Right lobe of liver (tissue), 6 donors: Measurements from ENCODE around the gene METTL26. TPM values are rescaled to one million over a fixed set of nuclear protein-coding genes. Genes with fewer than 3 reads are reported as not detected.

Source experiments
- ATAC-seq, 4 donors: fragments of 200-7000 bp; cut with Tn5 transposase; one replicate each; pipeline ENCODE4 v1.9.1; 2020; ENCODE audit warnings: mild to moderate bottlenecking in 4 of 4, moderate library complexity in 4 of 4
- DNase-seq, 3 donors: peaks; one replicate each; pipeline ENCODE4 v3.0.0-alpha.2; 2020
- H3K27ac ChIP-seq, 3 donors: fragments of 200-600 bp; one replicate each; pipeline ENCODE4 v1.8.0; 2022
- H3K27me3 ChIP-seq, 2 donors: fragments of 200-600 bp; one replicate each; pipeline ENCODE4 v1.8.0; 2022
- H3K36me3 ChIP-seq, 4 donors: fragments of 200-600 bp; sonication (generic) in 1 of 4; one replicate each; pipeline versions ENCODE4 v1.5.1 to v1.8.0; 2017 to 2022; ENCODE audit warnings: control low read depth in 1 of 4
- H3K4me1 ChIP-seq, 4 donors: fragments of 200-600 bp; sonication (generic) in 1 of 4; one replicate each; pipeline versions ENCODE4 v1.5.1 to v1.8.0; 2017 to 2022; ENCODE audit warnings: control low read depth in 1 of 4
- H3K4me3 ChIP-seq, 3 donors: fragments of 200-600 bp; one replicate each; pipeline ENCODE4 v1.8.0; 2022
- H3K9me3 ChIP-seq, 4 donors: fragments of 200-600 bp; sonication (generic) in 1 of 4; one replicate each; pipeline versions ENCODE4 v1.5.1 to v1.8.0; 2017 to 2022; ENCODE audit warnings: control low read depth in 1 of 4
- POLR2A ChIP-seq: fragments of 450-650 bp; IDR thresholded peaks from one replicate; pipeline ENCODE4 v1.6.1; 2017; ENCODE audit warnings: antibody characterized with exemption, mild to moderate bottlenecking
- WGBS: methylation state at CpG from one replicate; pipeline ENCODE4 v1.1.6; 2018; ENCODE audit warnings: low coverage, low lambda C conversion rate; ENCODE audit not compliant: insufficient coverage; ENCODE audit errors: missing lambda C conversion rate; 5-methylcytosine and 5-hydroxymethylcytosine counted together
- intact Hi-C, 2 donors: fragments of 100-400 bp; cut with DNase I; formaldehyde crosslinking; loops; one replicate each; pipeline versions ENCODE4 v1.11.2 to v1.14.1; 2022
- total RNA-seq, 6 experiments: library from RNA; depleted of rRNA in 2 of 6; stranded (reverse); fragments of >200 nt in 2 of 6; fragmentation: NEBNext Ultra II Directional in 3 of 6; extraction: Animal tissue kit (Norgen Biotek cat#: 25700) in 3 of 6; gene quantifications; one replicate each; pipeline versions ENCODE4 v1.1.0 to v1.2.4, GENCODE V29; 2016 to 2023
- TF ChIP-seq, protein P1 (sequence below), 4 donors: fragments of 200-600 bp in 3 of 4; fragments of 450-650 bp in 1 of 4; IDR thresholded peaks; one replicate each; pipeline versions ENCODE4 v1.5.1 to v1.8.0; 2016 to 2022; ENCODE audit warnings: antibody characterized with exemption in 4 of 4, mild to moderate bottlenecking in 2 of 4
- donor health status: DM: no; HTN: yes; CAD: no.
- donor health status: DM: no; HTN: no; CAD: no.
- donor health status: DM: no; HTN: no; CAD: no.
- donor health status: DM: no; HTN: yes; CAD: no.
- donor health status: DM: no; HTN: yes; CAD: no.

The METTL26 gene
- total RNA-seq, 6 experiments from 2014 or later: 22.7 to 126 (median 32.6) TPM

DNA sequence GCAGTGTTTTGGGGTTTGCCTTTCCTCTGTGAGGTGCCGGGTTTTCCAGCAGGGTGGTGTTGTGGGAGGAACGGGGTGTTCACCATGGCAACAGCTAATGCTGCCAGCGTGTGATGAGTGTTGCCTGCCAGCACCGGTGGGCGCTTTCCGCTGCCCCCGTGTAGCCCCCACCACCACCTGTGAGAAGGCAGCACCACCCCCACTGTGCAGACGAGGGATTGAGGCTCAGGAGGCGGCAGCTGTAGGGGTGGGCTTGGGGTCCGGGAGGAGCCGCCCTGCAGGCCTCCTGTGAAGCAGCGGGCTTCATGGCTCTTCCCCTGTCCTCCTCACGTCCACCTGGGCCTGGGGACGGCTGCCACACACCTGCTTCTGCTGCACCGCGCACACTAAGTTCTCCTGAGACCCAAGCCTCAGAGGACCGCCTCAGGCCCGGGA is 41.0 kb downstream of the METTL26 start:
- TF ChIP-seq POLR2A: no peak
- TF ChIP-seq, protein P1, sequence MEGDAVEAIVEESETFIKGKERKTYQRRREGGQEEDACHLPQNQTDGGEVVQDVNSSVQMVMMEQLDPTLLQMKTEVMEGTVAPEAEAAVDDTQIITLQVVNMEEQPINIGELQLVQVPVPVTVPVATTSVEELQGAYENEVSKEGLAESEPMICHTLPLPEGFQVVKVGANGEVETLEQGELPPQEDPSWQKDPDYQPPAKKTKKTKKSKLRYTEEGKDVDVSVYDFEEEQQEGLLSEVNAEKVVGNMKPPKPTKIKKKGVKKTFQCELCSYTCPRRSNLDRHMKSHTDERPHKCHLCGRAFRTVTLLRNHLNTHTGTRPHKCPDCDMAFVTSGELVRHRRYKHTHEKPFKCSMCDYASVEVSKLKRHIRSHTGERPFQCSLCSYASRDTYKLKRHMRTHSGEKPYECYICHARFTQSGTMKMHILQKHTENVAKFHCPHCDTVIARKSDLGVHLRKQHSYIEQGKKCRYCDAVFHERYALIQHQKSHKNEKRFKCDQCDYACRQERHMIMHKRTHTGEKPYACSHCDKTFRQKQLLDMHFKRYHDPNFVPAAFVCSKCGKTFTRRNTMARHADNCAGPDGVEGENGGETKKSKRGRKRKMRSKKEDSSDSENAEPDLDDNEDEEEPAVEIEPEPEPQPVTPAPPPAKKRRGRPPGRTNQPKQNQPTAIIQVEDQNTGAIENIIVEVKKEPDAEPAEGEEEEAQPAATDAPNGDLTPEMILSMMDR (IDR thresholded peaks at IDR 0.05): no peak
- no peaks in the 10 kb centered on the region for H3K27me3 ChIP-seq
- no peak overlapping the region for H3K4me3 ChIP-seq
- intact Hi-C loops: no loop called here
- no peaks in the 10 kb centered on the region for H3K36me3 ChIP-seq
- H3K9me3 ChIP-seq: no peaks in the 10 kb centered on the region
- ATAC-seq: no peak
- no peak for DNase-seq
- peak overlapping the region in 2 of 3 donors; percentile 46 to 53 for H3K27ac ChIP-seq
- WGBS: 43% methylated on average over 2 of the region's 18 CpGs
- peaks cover 0 to 58% (median 31%) of the 10 kb centered on the region in 4 donors for H3K4me1 ChIP-seq

DNA sequence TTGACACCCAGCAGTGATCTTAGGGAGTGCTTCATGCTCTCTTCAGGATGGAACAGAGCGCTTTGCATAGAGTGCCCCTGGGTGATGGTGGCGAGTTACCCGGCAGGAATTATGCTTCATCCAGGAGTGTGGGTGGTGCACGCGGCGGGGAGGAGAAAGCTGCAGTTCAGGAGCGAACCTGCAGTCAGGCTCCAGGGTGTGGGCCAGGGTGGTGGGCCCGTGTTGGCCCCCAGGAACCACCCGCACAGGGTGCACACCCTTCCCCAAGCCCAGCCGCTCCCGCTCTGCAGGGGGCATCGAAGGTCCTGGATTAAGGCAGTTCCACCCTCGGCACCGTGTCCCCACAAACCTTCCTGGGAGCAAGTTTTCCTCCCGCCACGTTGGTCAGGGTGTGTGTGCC is 42.3 kb downstream of the METTL26 start:
- H3K36me3 ChIP-seq: no peaks in the 10 kb centered on the region
- DNase-seq: no peak
- TF ChIP-seq, protein P1 (IDR thresholded peaks at IDR 0.05): no peak
- no peak for TF ChIP-seq POLR2A
- H3K9me3 ChIP-seq: no peaks in the 10 kb centered on the region
- WGBS: 67% methylated on average over 1 of the region's 16 CpGs
- no peak for ATAC-seq
- H3K27me3 ChIP-seq: no peaks in the 10 kb centered on the region
- no peak overlapping the region for H3K4me3 ChIP-seq
- peak overlapping the region; percentile 39 to 80 (median 65) for H3K27ac ChIP-seq
- peaks cover 0 to 54% (median 30%) of the 10 kb centered on the region in 4 donors for H3K4me1 ChIP-seq
- intact Hi-C loops: no loop called here

DNA sequence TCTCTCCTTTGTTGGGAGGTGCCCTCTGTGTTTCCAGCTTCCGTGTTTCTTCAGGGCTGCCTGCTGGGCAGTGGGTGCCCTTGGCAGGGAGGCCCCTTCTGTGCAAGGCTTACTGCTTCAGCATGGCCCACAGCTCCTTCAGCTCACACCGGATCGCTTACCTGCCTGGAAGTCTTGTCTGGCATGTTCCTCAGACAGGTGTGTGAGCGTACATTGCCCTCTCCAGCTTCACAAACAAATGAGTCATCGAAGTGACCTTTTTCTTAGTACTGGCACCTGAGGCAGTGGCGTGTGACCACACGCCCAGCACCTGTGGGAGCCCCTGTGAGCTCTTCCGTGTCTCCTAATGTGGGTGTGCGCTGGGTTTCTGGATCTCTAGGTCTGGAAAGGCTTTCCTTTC is 42.7 kb downstream of the METTL26 start:
- Histone ChIP-seq H3K4me3 (no peak overlapping the region), H3K9me3 (no peaks in the 10 kb centered on the region), H3K27ac (peak overlapping the region; percentile 59 to 80 (median 65)), H3K36me3 (no peaks in the 10 kb centered on the region), H3K27me3 (no peaks in the 10 kb centered on the region), H3K4me1 (peaks cover 0 to 51% (median 29%) of the 10 kb centered on the region in 4 donors)
- TF ChIP-seq, protein P1 (IDR thresholded peaks at IDR 0.05): no peak
- peak in 1 of 3 donors; percentile 60 for DNase-seq
- 38% methylated on average over 5 of the region's 9 CpGs for WGBS
- intact Hi-C loops: no loop called here
- peak in 3 of 4 donors; percentile 2 to 29 (median 2) for ATAC-seq

DNA sequence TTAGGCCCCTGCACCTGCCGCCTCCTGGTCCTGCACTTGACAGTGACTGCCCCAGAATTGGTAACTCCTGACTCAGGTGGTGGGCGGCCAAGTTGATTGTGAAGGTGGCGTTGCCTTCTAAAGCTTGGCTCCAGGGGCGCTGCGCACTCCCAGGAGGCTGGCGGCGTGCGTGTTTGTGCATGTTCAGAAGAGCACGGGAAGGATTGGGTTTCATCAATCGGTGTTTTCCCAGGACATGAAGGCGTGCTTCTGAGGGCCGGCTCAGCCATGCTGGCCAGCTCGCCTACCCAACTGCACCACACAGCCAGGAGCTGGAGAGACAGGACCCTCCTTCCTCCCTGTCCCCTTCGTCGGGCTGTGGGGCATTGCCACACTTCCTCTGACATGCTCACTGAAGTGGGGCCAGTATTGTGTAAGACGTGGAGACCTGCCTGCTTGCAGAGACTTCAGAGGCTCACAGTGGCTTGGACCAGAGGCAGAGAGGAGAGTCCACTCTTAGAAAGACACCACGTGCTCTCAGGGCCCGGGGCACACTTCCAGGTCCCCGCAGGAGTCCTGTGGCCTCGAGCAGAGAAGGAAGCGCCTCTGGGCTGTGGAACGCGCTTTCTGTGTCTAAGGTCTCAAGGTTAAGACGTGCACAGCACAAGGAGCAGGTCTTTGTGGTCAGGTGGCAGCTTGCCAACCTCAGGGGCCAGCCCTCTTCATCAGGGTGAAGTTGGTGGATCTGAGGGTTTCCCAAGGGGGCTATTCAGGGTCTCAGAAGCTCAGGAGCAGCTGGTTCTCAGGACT is 43.4 kb downstream of the METTL26 start:
- intact Hi-C loops: no loop called here
- Histone ChIP-seq H3K4me1 (peaks cover 0 to 56% (median 31%) of the 10 kb centered on the region in 4 donors), H3K9me3 (no peaks in the 10 kb centered on the region), H3K27me3 (no peaks in the 10 kb centered on the region), H3K4me3 (peak overlapping the region in 1 of 3 donors; percentile 20), H3K36me3 (no peaks in the 10 kb centered on the region), H3K27ac (peak overlapping the region; percentile 59 to 80 (median 65))
- 21% methylated on average over 11 of the region's 24 CpGs for WGBS
- TF ChIP-seq POLR2A: peak; percentile 26
- TF ChIP-seq, protein P1 (IDR thresholded peaks at IDR 0.05): peak in 3 of 4 donors; percentile 19 to 26 (median 23)
- DNase-seq (peak; percentile 66 to 89 (median 86)), ATAC-seq (peak; percentile 3 to 32 (median 17))
